Keratinocyte (primary cell): Measurements from ENCODE around the gene GDPD5. TPM values are rescaled to one million over a fixed set of nuclear protein-coding genes. Genes with fewer than 3 reads are reported as not detected.

Experiments
- DNase-seq: peaks from one replicate; pipeline ENCODE4 v3.0.0-alpha.2; 2011; ENCODE audit warnings: low read depth, missing footprints, low spot score
- FAIRE-seq: peaks from 2 replicates; lab custom pipeline; 2011; peaks lifted over from hg19 to GRCh38; lab: Jason Lieb, UNC
- H2AFZ ChIP-seq: 2 replicates; pipeline ENCODE4 v1.6.0; 2012; ENCODE audit warnings: low read length, control low read depth, inconsistent platforms; ENCODE audit not compliant: control insufficient read depth
- H3K27ac ChIP-seq: 2 replicates; pipeline ENCODE4 v1.5.1; 2011; ENCODE audit warnings: low read length; ENCODE audit not compliant: control insufficient read depth, insufficient read depth
- H3K27me3 ChIP-seq: 3 replicates; pipeline ENCODE4 v1.6.0; 2011; ENCODE audit warnings: low read length; ENCODE audit not compliant: control insufficient read depth, insufficient read depth; ENCODE audit errors: extremely low read depth
- H3K36me3 ChIP-seq, 2 experiments: 2 replicates in 1 of 2; 3 replicates in 1 of 2; pipeline ENCODE4 v1.5.1; 2011; ENCODE audit warnings: low read length in 2 of 2, mild to moderate bottlenecking in 1 of 2; ENCODE audit not compliant: control insufficient read depth in 2 of 2, insufficient read depth in 2 of 2; ENCODE audit errors: extremely low read depth in 1 of 2
- H3K4me1 ChIP-seq: 3 replicates; pipeline ENCODE4 v1.5.1; 2011; ENCODE audit warnings: low read length; ENCODE audit not compliant: control insufficient read depth, insufficient read depth; ENCODE audit errors: extremely low read depth
- H3K4me2 ChIP-seq: 3 replicates; pipeline ENCODE4 v1.6.0; 2011; ENCODE audit warnings: low read depth, low read length; ENCODE audit not compliant: control insufficient read depth, insufficient read depth; ENCODE audit errors: extremely low read depth
- H3K4me3 ChIP-seq, 3 experiments: fragments of 200-600 bp in 1 of 3; sonication (generic) in 1 of 3; 2 replicates in 2 of 3; 3 replicates in 1 of 3; pipeline ENCODE4 v1.5.1; 2011 to 2016; ENCODE audit warnings: low read length in 3 of 3, mild to moderate bottlenecking in 3 of 3, control low read depth in 2 of 3, inconsistent platforms in 1 of 3, low read depth in 1 of 3, mixed read lengths in 1 of 3, mixed run types in 1 of 3, moderate library complexity in 1 of 3; ENCODE audit not compliant: control insufficient read depth in 2 of 3, insufficient read depth in 2 of 3; ENCODE audit errors: extremely low read depth in 1 of 3
- H3K79me2 ChIP-seq: 2 replicates; pipeline ENCODE4 v1.6.0; 2012; ENCODE audit warnings: low read length; ENCODE audit not compliant: control insufficient read depth, insufficient read depth
- H3K9ac ChIP-seq: 3 replicates; pipeline ENCODE4 v1.6.0; 2011; ENCODE audit warnings: low read length; ENCODE audit not compliant: control insufficient read depth, insufficient read depth; ENCODE audit errors: extremely low read depth
- H3K9me1 ChIP-seq: 3 replicates; pipeline ENCODE4 v1.6.0; 2011; ENCODE audit warnings: low read length; ENCODE audit not compliant: control insufficient read depth, insufficient read depth; ENCODE audit errors: extremely low read depth
- H3K9me3 ChIP-seq: 2 replicates; pipeline ENCODE4 v1.5.1; 2012; ENCODE audit warnings: low read depth, low read length; ENCODE audit not compliant: control insufficient read depth
- H4K20me1 ChIP-seq: 3 replicates; pipeline ENCODE4 v1.6.0; 2011; ENCODE audit warnings: low read length; ENCODE audit not compliant: control insufficient read depth, insufficient read depth; ENCODE audit errors: extremely low read depth
- EZH2 ChIP-seq: IDR thresholded peaks from one replicate; pipeline ENCODE4 v1.6.1; 2012; ENCODE audit warnings: inconsistent platforms, mild to moderate bottlenecking, low read length, moderate library complexity
- dilution Hi-C: fragments of 300-500 bp; cut with MboI; formaldehyde crosslinking; loops from one replicate; pipeline ENCODE4 v1.7.0; 2020; ENCODE audit warnings: low sequenced_read_pairs; ENCODE audit not compliant: extremely low pct_ligation_motif_present
- polyA plus RNA-seq, 5 experiments: library from polyadenylated mRNA; depleted of rRNA in 3 of 5; stranded (reverse) in 3 of 5; stranded (forward) in 1 of 5; unstranded in 1 of 5; fragments of >200 nt; gene quantifications; 1 replicate in 1 of 5; 2 replicates in 3 of 5; 3 replicates in 1 of 5; pipeline versions ENCODE4 v1.2.1 to v1.2.3, GENCODE V29; 2011 to 2012; ENCODE audit warnings: missing spikeins in 2 of 5, low read depth in 1 of 5, low replicate concordance in 1 of 5
- TF ChIP-seq, protein P1 (sequence below), 3 experiments: IDR thresholded peaks in 1 of 3; conservative IDR thresholded peaks in 1 of 3; optimal IDR thresholded peaks in 1 of 3; 2 replicates in 2 of 3; 3 replicates in 1 of 3; pipeline versions ENCODE3 to v1.5.1; 2011; ENCODE audit warnings: low read length in 3 of 3, mild to moderate bottlenecking in 3 of 3, moderate library complexity in 2 of 3, control low read depth in 1 of 3, inconsistent platforms in 1 of 3; ENCODE audit not compliant: insufficient read depth in 2 of 3; ENCODE audit errors: extremely low read depth in 1 of 3

The GDPD5 gene
- polyA plus RNA-seq, 1 donor (not counting 4 experiments of a cell fraction or from before 2014, with no cell fraction given): 2.1 TPM

DNA sequence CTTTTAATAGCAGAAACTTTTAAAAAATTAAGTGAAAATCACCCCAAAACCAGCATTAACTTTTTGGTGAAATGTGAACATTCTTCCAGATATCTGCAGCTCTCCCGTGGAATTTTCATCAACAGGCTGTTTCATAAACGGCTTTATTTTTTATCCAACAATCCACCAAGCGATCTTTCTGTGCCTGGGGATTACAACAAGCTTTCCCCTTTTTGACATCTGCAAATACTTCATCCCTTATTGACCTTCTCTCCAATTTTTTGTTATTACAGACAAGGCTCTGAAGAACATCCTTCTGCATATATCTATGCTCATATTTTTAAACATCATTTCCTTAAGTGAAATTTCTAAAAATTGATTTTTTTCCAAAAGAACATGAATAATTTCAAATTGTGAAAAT, 30.5 kb upstream of the GDPD5 start:
- Histone ChIP-seq H3K27ac (no peak overlapping the region), H3K79me2 (no peaks in the 10 kb centered on the region)
- dilution Hi-C loops: no loop called here

DNA sequence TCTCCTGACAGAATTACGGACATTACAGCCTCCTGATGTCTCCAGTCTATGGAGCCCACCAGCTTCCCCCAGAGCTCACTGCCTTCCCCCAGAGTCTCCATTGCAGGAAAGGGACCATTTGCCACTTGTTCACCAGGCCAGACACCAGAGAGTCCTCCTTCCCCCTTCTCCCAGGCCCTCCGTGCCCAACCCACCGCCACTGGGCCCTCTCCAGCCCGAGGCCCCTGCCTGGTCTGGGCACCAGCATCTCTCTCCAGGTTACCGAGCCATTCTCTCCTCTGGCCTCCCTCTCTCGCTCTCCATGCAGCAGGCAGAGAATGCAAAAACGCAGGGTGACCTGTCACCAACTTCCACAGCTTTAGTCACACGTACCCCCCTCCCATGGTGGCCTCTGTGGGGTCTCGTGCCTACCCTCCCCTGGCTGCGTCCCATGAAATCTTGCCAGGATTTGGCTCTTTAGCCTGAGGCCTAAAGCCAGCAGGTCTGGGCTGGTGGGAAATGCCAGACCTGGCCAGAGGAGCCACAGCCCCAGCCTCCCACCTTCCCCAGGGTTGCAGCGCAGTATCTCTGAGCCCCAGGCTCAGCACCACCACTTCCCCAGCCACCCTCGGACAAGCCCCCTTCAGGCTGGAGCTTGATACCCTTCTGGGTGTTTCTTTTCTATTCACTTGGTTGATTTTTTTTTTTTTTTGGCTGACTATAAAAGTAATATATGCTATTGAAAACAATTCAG, 29.5 kb upstream of the GDPD5 start:
- H3K27me3 ChIP-seq: no peaks in the 10 kb centered on the region
- H3K4me3 ChIP-seq: no peak overlapping the region
- no peak overlapping the region for H3K27ac ChIP-seq
- H3K4me2 ChIP-seq: no peak overlapping the region
- no peaks in the 10 kb centered on the region for H3K79me2 ChIP-seq
- H3K36me3 ChIP-seq: no peaks in the 10 kb centered on the region
- no peaks in the 10 kb centered on the region for H3K9me3 ChIP-seq
- H3K4me1 ChIP-seq: peaks cover 26% of the 10 kb centered on the region
- DNase-seq (no peak), FAIRE-seq (no peak)
- no peak overlapping the region for H2AFZ ChIP-seq
- no peaks in the 10 kb centered on the region for H4K20me1 ChIP-seq
- TF ChIP-seq, protein P1, sequence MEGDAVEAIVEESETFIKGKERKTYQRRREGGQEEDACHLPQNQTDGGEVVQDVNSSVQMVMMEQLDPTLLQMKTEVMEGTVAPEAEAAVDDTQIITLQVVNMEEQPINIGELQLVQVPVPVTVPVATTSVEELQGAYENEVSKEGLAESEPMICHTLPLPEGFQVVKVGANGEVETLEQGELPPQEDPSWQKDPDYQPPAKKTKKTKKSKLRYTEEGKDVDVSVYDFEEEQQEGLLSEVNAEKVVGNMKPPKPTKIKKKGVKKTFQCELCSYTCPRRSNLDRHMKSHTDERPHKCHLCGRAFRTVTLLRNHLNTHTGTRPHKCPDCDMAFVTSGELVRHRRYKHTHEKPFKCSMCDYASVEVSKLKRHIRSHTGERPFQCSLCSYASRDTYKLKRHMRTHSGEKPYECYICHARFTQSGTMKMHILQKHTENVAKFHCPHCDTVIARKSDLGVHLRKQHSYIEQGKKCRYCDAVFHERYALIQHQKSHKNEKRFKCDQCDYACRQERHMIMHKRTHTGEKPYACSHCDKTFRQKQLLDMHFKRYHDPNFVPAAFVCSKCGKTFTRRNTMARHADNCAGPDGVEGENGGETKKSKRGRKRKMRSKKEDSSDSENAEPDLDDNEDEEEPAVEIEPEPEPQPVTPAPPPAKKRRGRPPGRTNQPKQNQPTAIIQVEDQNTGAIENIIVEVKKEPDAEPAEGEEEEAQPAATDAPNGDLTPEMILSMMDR (optimal IDR thresholded peaks at IDR 0.05 in 1 of 3, IDR thresholded peaks at IDR 0.05 in 1 of 3, conservative IDR thresholded peaks at IDR 0.05 in 1 of 3; ENCODE audit: extremely low read depth in 1 of 3, insufficient read depth in 2 of 3, low read length in 3 of 3): no peak
- no peak for TF ChIP-seq EZH2
- dilution Hi-C loops: no loop called here
- no peak overlapping the region for H3K9ac ChIP-seq
- no peaks in the 10 kb centered on the region for H3K9me1 ChIP-seq

More for the DNA sequence above, 30.5 kb upstream of the GDPD5 start:
- no peak for DNase-seq
- Histone ChIP-seq H2AFZ (no peak overlapping the region), H3K9me1 (no peaks in the 10 kb centered on the region), H3K4me1 (peaks cover 26% of the 10 kb centered on the region), H3K9me3 (no peaks in the 10 kb centered on the region), H3K27me3 (no peaks in the 10 kb centered on the region), H3K9ac (no peak overlapping the region), H4K20me1 (no peaks in the 10 kb centered on the region), H3K4me3 (no peak overlapping the region), H3K4me2 (no peak overlapping the region), H3K36me3 (no peaks in the 10 kb centered on the region)
- no peak for FAIRE-seq
- no peak for TF ChIP-seq EZH2
- TF ChIP-seq, protein P1 (optimal IDR thresholded peaks at IDR 0.05 in 1 of 3, IDR thresholded peaks at IDR 0.05 in 1 of 3, conservative IDR thresholded peaks at IDR 0.05 in 1 of 3; ENCODE audit: extremely low read depth in 1 of 3, insufficient read depth in 2 of 3, low read length in 3 of 3): no peak
